HUDEP-2 (cell line): ENCODE results near the gene TDRD9.
A peak's percentile ranks its signal among the peaks of the same experiment; 100 is the strongest.

Experiments used
- DNase-seq, 76 experiments: peaks; one replicate each; lab custom pipeline; 2025; ENCODE audit not compliant: unreplicated experiment in 76 of 76; lab: John Stamatoyannopoulos, UW

Gene TDRD9

GRCh38 chr14:103969961-103970360 is 41.7 kb downstream of the TDRD9 start:
- DNase-seq, result no peak

- no peak for DNase-seq
Observed at GRCh38 chr14:103973354-103973753, 45.1 kb downstream of the TDRD9 start.

GRCh38 chr14:103974575-103974974 is 46.3 kb downstream of the TDRD9 start:
- DNase-seq, result no peak

DNA sequence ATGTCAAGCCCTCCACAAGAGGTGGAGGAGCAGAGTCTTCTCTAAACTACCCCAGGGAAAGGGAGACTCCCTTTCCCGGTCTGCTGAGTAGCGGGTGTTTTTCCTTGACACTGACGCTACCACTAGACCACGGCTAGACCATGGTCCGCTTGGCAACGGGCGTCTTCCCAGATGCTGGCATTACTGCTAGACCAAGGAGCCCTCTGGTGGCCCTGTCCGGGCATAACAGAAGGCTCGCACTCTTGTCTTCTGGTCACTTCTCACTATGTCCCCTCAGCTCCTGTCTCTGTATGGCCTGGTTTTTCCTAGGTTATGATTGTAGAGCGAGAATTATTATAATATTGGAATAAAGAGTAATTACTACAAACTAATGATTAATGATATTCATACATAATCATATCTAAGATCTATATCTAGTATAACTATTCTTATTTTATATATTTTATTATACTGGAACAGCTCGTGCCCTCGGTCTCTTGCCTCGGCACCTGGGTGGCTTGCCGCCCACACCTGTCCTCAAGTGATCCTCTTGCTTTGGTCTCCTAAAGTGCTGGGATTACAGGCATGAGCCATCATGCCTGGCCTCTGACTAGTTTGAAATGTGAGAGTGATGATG is 52.5 kb downstream of the TDRD9 start:
- DNase-seq, result peak in 19 of 76 experiments; percentile 3 to 47 (median 20)

GRCh38 chr14:103984196-103984595 is 55.9 kb downstream of the TDRD9 start:
- no peak for DNase-seq

- no peak for DNase-seq
Observed at GRCh38 chr14:103989034-103989433, 60.8 kb downstream of the TDRD9 start.

DNA sequence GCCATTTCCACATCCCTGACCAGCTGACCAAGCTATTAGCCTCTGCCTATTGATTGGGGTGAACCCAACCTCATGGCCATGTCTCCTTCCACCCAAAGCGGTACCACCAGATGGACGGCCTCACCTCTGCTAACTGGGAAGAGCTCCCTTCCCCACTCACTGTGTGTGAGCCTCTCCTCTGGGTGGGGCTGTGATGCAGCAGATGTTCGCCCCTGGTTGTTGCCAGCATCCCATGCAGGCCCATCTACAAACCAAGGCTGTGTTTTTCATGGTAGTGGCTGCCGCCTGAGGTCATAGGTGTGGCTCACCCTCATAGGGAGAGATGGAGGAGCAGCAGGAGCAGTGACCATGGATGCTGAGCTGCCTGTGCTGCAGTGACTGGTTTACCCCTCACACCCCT is 61.7 kb downstream of the TDRD9 start:
- DNase-seq, result no peak

DNA sequence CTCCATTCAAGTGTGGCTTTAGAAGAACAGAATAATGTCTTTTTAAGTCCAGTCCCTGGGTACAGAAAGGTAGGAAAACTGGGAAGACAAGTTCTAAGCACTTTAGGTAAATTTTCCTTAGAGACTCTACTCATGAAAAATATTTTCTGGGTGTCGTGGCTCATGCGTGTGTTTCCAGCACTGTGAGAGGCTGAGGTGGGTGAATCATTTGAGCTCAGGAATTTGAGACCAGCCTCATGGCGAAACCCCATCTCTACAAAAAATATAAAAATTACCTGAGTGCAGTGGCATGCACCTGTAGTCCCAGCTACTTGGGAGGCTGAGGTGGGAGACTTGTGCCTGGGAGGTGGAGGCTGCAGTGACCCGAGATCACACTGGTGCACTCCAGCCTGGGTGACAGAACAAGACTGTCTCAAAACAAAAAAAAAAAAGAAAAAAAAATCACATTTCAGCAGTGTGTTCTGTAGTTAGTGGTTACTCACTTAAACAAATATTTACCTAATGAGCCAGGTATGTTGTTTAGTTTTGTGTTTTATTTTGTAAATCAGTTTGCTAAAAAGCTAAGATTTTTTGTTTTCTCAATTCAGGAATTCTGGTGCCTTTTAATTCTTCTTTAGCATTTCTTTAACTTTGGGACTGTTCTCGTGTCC is 66.4 kb downstream of the TDRD9 start:
- no peak for DNase-seq

DNA sequence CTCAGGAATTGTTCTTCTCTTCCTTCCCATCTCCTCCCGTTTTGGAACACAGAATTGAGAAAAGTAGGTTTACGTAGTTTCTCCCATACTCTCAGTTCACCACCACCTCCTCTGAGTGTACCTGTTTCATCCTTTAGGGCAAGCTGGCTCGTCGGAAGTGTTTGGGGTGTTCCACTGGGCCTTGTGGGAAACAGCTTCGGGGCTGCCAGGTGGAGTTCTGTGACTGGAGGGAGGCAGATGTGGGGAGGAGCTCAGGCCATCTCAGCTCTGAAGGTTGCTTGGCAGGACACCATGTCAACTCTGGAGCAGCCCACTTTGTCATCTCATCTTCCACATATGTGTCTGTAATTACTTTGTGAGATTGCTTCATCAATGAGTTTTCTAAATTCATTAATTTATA is 67.6 kb downstream of the TDRD9 start:
- no peak for DNase-seq

GRCh38 chr14:103997391-103997790 is 69.1 kb downstream of the TDRD9 start:
- no peak for DNase-seq

- peak in 1 of 76 experiments; percentile 0 for DNase-seq
Observed at GRCh38 chr14:103998027-103998426, 69.8 kb downstream of the TDRD9 start.

GRCh38 chr14:103999795-104000440 is 71.7 kb downstream of the TDRD9 start:
- no peak for DNase-seq

DNA sequence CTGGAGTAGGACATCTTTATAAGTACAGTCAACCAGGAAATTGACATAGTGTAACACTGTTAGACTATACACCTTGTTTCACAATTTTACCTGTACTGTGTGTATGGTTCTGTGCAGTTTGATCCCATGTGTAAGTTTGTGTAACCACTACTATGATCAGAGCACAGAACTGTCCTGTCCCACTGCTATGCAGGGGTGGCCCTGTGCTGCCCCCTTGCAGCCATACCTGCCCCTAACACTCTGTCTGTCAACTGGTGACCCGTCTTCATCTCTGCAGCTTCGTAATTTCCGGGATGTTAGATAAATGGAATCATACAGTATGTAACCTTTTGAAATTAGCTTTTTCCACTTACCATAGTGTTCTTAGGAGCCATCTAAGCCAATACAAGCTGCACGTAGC is 72.7 kb downstream of the TDRD9 start:
- peak in 4 of 76 experiments; percentile 1 to 12 (median 6) for DNase-seq

DNA sequence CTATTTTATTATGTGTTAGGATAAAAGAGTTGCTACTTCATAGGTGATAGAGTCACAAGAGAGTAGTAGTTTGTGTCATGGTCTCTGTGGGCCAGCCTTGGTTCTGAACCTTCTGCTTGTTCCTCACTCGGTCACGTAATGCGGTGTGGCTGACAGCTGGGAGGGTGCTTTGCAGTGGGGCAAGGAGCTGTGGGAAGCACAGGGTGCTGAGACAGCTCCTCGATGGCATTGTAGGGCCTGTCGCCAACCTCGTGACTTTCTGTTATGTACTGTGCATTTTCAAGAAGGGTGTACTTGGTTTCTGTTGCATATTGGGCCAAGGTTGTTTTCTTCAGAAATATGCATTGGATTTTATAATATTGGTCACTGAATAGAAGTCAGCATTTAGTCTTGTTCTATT is 75.4 kb downstream of the TDRD9 start:
- no peak for DNase-seq

GRCh38 chr14:104004849-104005248 is 76.6 kb downstream of the TDRD9 start:
- no peak for DNase-seq

- no peak for DNase-seq
Observed at GRCh38 chr14:104005489-104005888, 77.2 kb downstream of the TDRD9 start.

DNA sequence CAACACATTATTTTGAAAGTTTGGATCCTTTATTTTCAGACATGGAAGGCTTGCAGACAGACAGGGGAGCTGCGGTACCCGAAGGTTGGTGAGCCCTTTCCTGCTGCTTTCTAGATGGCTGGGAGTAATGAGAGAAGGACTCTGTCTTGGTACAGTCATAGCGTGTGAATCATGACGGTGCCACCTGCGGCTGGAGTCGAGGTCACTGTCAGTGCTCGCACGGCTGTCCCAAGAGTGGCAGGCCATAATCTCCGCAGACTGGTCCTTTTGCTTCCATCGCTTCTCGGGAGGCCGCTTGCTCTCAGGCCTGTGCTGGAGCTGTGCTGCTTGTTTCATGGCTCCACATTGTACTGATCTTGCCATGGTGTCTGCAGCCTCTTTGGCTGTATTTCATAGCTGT is 78.9 kb downstream of the TDRD9 start:
- DNase-seq, result no peak

DNA sequence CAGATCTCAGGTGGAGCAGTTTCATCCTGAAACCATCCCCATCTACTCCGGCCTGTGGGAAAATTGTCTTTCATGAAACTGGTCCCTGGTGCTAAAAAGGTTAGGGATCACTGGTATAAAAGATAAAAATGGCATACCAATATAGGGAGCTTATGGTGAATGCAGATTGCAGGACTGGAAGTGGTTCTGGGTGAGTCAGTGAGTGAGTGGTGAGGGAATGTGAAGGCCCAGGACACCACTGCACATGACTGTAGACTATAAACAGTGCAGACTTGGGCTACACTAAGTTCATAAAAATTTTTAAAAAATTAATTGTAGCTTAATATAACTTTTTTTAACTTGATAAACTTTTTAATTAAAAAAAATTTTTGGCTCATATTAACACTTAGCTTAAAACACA is 81.0 kb downstream of the TDRD9 start:
- no peak for DNase-seq

DNA sequence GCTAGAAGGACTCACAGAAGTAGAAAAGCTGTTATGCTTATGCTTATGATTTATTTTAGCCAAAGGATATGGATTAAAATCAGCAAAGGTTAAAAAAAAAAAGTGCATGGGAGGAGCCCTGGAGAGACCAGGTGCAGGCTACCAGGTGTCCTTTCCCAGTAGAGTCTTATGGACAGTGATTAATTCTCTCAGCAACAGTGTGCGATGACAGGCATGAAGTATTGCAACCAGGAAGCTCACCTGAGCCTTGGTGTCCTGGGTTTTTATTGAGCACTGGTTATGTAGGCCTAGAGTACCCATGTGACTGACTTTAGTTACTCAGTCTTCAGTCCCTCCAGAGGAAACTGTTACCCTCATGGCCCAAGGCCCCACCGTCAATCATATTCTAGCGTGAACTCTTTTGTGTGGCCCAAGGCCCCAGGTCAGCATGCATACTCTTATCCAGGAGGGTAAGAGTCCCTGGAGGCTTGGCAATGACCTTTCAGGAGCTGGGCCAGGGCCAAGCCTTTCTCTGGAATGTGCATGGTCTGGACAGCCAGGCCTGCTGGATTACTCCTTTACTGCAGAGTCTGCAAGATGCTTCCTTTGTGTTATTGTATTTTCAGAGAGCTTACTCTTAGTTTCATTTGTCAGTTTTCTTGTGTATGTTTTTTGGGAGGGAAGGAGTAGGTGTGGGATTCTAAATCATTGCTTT is 83.7 kb downstream of the TDRD9 start:
- DNase-seq, result no peak

DNA sequence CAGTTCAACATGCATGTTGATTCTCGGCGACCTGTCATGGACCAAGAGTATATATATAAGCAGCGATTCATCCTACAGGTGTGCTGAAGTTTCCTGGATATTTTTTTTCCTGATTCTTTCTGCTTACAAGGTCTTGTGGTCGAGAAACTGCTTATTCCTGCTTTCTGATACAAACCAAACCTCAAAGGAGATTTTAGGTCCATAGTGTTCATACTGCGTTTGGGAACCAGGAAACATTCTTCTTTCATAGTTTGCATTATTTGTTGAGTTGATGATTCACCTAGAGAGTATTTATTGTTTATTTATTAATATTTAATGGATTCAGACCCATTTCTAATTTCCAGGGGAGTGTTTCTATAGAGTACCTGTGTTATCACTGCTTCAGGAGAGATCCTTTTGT is 86.5 kb downstream of the TDRD9 start:
- DNase-seq, result no peak

- DNase-seq, result no peak
Observed at GRCh38 chr14:104016873-104017650, 88.8 kb downstream of the TDRD9 start.
